GM19468 (cell line): Measurements from ENCODE around the gene ZBED6.
"Not testable (repeated sequence)": the region's sequence is repeated elsewhere in the genome, so short reads cannot be mapped to it uniquely, and the experiment has no call there.

Source experiments
- ATAC-seq: cut with Tn5 transposase; IDR thresholded peaks from one replicate; pipeline ENCODE4 v1.9.1; 2021; ENCODE audit warnings: mild to moderate bottlenecking, moderate library complexity, moderate number of reproducible peaks; ENCODE audit not compliant: unreplicated experiment; ENCODE audit errors: extremely low read depth

Gene ZBED6

DNA sequence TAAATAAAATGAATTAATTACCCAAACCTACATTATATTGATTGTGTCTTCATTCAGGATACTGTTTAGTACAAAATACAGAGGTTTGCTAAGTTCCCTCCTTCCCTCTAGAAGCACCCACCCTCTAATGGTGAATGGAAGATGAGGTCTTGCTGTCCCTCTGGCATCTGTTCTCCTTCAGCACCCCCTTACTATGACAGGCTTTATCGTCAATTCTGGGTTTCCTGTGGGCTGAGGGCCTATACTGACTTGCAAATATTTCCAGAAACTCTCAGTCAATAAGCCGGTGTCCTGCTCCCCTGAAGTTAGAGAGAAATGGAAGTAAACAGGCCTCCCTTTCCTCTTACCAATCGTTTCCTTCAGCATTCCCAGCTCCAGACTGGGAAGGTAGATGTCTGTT, 17.3 kb upstream of the ZBED6 start:
- no peak for ATAC-seq

GRCh38 chr1:203778789-203779188, 16.6 kb upstream of the ZBED6 start:
- ATAC-seq = no peak

DNA sequence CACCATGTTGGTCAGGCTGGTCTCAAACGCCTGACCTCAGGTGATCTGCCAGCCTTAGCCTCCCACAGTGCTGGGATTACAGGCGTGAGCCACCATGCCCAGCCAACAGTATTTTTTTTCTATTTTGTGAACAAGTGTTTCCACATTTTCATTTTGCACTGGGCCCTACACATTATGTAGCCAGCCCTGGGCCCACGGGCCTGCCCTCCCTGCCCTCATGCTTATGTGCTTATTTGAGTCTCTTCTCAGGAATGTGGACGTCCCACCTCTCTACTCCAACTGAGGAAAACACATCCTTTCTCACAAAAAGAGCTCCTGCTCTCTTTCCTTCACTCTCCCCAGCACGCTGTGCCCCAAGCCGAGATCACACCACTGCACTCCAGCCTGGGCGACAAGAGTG, 13.5 kb upstream of the ZBED6 start:
- ATAC-seq = no peak

DNA sequence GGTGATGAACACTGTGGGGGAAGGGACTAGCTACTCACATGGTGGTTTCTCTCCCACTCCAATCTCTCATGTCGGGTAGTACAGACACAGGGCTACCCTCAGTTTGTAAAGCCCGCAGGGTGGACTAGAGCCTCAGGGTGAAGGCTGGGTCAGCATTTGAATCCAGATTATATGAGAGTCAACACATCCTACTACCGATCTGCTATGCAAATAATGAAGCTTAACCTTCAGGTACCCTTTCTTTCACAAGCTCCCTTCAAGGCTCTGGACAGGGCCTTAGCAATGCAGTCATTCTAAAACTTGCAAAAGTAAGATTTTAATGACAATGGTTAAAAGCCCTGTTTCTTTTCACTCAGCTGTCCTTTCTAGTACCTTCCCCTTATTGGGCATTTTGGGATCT, 5.5 kb upstream of the ZBED6 start:
- ATAC-seq = no peak

- no peak for ATAC-seq
These were observed 3.9 kb upstream of the ZBED6 start for GRCh38 chr1:203791498-203791897.

- no peak for ATAC-seq
These were observed 2.9 kb upstream of the ZBED6 start for GRCh38 chr1:203792486-203792885.

- not testable (repeated sequence) for ATAC-seq
These were observed 1.9 kb upstream of the ZBED6 start for GRCh38 chr1:203793561-203793960.

- ATAC-seq = no peak
These were observed 521 bp upstream of the ZBED6 start for GRCh38 chr1:203794764-203795440.

DNA sequence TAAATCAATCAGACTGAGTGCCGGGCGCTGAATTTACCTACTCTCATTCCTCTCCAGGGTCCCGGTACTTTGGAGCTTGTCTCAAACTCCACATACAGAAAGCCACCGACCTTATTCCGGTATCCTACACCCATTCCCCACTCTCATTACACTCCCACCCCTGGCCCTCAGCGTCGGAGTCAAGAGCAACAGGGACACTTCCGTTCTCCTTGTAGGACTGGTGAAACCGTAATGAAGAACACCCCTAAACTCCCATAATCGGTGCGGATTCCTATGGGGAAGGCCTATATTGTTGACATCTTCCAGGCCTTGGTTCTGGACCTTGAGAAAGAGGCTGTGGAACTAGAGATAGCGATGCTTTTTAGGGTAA, 798 bp downstream of the ZBED6 start:
- ATAC-seq = no peak

DNA sequence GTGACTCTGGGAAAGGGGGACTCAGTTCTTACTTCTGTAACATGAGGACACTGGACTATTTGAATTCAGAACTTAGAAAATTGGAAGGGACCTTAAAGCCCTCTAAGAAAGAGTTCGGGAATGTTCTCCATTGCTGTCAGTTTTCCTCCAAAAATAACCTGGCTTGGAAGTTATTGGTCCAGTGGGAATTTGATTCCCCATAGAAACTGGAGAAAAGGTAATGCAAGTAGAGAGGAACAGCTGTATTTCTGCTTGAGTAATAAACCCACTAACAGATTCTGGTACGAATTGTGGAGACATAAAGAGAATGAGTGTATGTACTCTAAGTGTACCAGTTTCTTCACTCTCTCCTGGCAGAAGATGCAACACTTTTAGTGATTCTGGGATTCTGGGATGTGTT, 1.8 kb downstream of the ZBED6 start:
- no peak for ATAC-seq

GRCh38 chr1:203797948-203798655, 2.7 kb downstream of the ZBED6 start:
- no peak for ATAC-seq

GRCh38 chr1:203799157-203799556, 3.7 kb downstream of the ZBED6 start:
- ATAC-seq = no peak

GRCh38 chr1:203799971-203800370, 4.5 kb downstream of the ZBED6 start:
- no peak for ATAC-seq

- ATAC-seq = no peak
These were observed 10.3 kb downstream of the ZBED6 start for GRCh38 chr1:203805689-203806088.

- ATAC-seq = no peak
These were observed 11.8 kb downstream of the ZBED6 start for GRCh38 chr1:203807196-203807595.

- ATAC-seq = no peak
These were observed 18.3 kb downstream of the ZBED6 start for GRCh38 chr1:203813581-203814341.

- no peak for ATAC-seq
These were observed 23.0 kb downstream of the ZBED6 start for GRCh38 chr1:203818399-203818798.

DNA sequence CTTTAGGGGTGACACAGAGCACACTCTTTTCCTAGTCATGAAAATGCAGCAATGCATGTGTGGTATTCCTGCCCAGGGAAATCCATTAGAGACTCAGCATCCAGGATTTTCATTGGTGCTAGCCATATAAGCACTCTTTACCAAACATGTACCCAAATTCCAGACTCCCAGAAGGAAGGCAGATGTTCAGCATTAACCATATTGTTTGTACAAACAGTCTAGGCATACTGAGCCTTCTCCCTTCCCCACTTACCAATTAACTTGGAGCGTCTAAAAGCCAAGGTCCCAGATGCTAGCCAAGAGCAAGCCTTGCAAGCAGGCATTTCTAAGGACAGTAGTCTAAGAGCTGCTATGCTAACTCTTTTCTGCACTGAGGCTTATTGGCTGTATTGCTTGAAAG, 27.9 kb downstream of the ZBED6 start:
- no peak for ATAC-seq

- no peak for ATAC-seq
These were observed 30.8 kb downstream of the ZBED6 start for GRCh38 chr1:203826175-203826574.

GRCh38 chr1:203828002-203828401, 32.6 kb downstream of the ZBED6 start:
- ATAC-seq = no peak

- no peak for ATAC-seq
These were observed 33.1 kb downstream of the ZBED6 start for GRCh38 chr1:203828503-203828902.
